Measurements from ENCODE around the gene ANKS1B.

DNA sequence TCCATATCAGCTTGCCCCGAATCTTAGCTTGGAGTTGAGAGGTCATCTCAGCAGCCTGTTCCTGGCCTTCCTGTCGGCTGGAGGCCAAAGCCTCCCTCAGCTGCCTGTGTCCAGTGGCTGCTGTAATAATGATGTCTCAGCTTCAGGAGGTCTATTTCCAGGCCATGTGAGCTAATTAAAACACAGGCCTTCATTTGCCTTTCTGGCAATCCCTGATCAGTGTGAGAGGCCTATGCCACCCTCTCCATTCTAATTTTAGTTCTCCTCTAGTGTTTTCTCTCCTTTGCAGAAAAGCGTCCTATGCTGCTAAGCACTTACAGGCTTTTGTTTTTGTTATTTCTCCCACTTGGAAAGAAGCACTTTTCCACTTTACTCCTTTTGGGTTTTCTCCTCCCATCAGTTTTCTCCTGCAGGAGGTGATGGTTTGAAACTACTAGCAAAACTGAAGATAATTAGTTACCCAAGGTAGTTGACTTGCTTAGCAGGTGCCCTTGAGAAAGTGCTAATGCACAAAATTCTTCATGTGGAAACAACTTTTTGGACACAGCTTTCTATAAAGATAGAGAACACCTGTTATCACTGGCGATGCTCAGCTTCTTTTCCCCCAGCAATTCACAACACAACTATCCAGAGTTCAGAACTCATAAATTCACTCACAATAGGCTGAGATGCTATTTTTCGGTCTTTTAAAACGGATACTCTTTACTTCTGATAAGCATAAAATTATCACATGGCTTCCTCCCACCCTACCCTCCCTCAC, 592.5 kb downstream of the ANKS1B start:
- TF ChIP-seq CTCF (IDR thresholded peaks at IDR 0.05) (no peak), POLR2A (IDR thresholded peaks at IDR 0.05) (no peak)

All from Peyer's patch (tissue), 4 donors.